DMS153 (cell line): ENCODE data around the gene ADCY2.

Experiments
- DNase-seq: peaks from one replicate; lab custom pipeline; 2025; lab: John Stamatoyannopoulos, UW

ADCY2 gene

GRCh38 chr5:7592910-7593309 lies 197.0 kb downstream of the ADCY2 start:
- no peak for DNase-seq

- no peak for DNase-seq
Measured at GRCh38 chr5:7597059-7597642, 201.2 kb downstream of the ADCY2 start.

GRCh38 chr5:7606840-7607465 lies 211.0 kb downstream of the ADCY2 start:
- DNase-seq, result no peak

GRCh38 chr5:7608772-7609171 lies 212.8 kb downstream of the ADCY2 start:
- DNase-seq, result no peak

- DNase-seq, result no peak
Measured at GRCh38 chr5:7609726-7610125, 213.8 kb downstream of the ADCY2 start.

- DNase-seq, result no peak
Measured at GRCh38 chr5:7610531-7611177, 214.7 kb downstream of the ADCY2 start.

GRCh38 chr5:7611518-7611917 lies 215.6 kb downstream of the ADCY2 start:
- DNase-seq, result no peak

GRCh38 chr5:7615566-7616061 lies 219.7 kb downstream of the ADCY2 start:
- no peak for DNase-seq

GRCh38 chr5:7616897-7617296 lies 221.0 kb downstream of the ADCY2 start:
- DNase-seq, result no peak

- no peak for DNase-seq
Measured at GRCh38 chr5:7622498-7622897, 226.6 kb downstream of the ADCY2 start.

GRCh38 chr5:7625740-7626139 lies 229.8 kb downstream of the ADCY2 start:
- DNase-seq, result no peak

- DNase-seq, result no peak
Measured at GRCh38 chr5:7628248-7628647, 232.3 kb downstream of the ADCY2 start.

- DNase-seq, result no peak
Measured at GRCh38 chr5:7628820-7629219, 232.9 kb downstream of the ADCY2 start.

- peak; percentile 87 for DNase-seq
Measured at GRCh38 chr5:7629561-7629960, 233.6 kb downstream of the ADCY2 start.

GRCh38 chr5:7634837-7635236 lies 238.9 kb downstream of the ADCY2 start:
- DNase-seq, result no peak

- no peak for DNase-seq
Measured at GRCh38 chr5:7638456-7638855, 242.5 kb downstream of the ADCY2 start.

GRCh38 chr5:7642029-7642428 lies 246.1 kb downstream of the ADCY2 start:
- DNase-seq, result no peak

- DNase-seq, result no peak
Measured at GRCh38 chr5:7644723-7645122, 248.8 kb downstream of the ADCY2 start.

- no peak for DNase-seq
Measured at GRCh38 chr5:7650755-7651154, 254.8 kb downstream of the ADCY2 start.

GRCh38 chr5:7653046-7653445 lies 257.1 kb downstream of the ADCY2 start:
- no peak for DNase-seq

GRCh38 chr5:7657153-7657552 lies 261.2 kb downstream of the ADCY2 start:
- DNase-seq, result no peak

- no peak for DNase-seq
Measured at GRCh38 chr5:7659420-7659819, 263.5 kb downstream of the ADCY2 start.

GRCh38 chr5:7662289-7662688 lies 266.4 kb downstream of the ADCY2 start:
- DNase-seq, result no peak
